T-helper 2 cell treated with Interferon-gamma antibody and Interleukin-4, amounts not matched to agents 5 μg/mL and 100 μg/mL, for 36 hours (primary cell): Measurements from ENCODE around the gene C15orf61.

Source experiments
- DNase-seq: peaks from one replicate; pipeline ENCODE4 v3.0.0; 2021; ENCODE audit warnings: low spot score
- H3K27ac Mint-ChIP-seq: one replicate; pipeline ENCODE4 v1.8.0; 2021; ENCODE audit warnings: mild to moderate bottlenecking, mixed read lengths
- H3K27me3 Mint-ChIP-seq: one replicate; pipeline ENCODE4 v1.8.0; 2021; ENCODE audit warnings: low read depth, mixed read lengths
- H3K36me3 Mint-ChIP-seq: one replicate; pipeline ENCODE4 v1.8.0; 2021; ENCODE audit warnings: low read depth, mixed read lengths
- H3K4me1 Mint-ChIP-seq: one replicate; pipeline ENCODE4 v1.8.0; 2021; ENCODE audit warnings: low read depth, mixed read lengths
- H3K4me3 Mint-ChIP-seq: one replicate; pipeline ENCODE4 v1.8.0; 2022; ENCODE audit warnings: mild to moderate bottlenecking, moderate library complexity, mixed read lengths
- H3K9me3 Mint-ChIP-seq: one replicate; pipeline ENCODE4 v1.8.0; 2021; ENCODE audit warnings: mixed read lengths

Gene C15orf61

GRCh38 chr15:67521029-67521782, at the start of gene C15orf61:
TSS of gene C15orf61 (plus strand) at chr15:67521131. CDS start at chr15:67521249, 118 bp downstream.
- no peaks in the 10 kb centered on the region for H3K27me3 Mint-ChIP-seq
- H3K27ac Mint-ChIP-seq, result peak within 1 kb of the TSS; percentile 97
- peak within 1 kb of the TSS; percentile 92 for H3K4me3 Mint-ChIP-seq
- no peaks in the 10 kb centered on the region for H3K36me3 Mint-ChIP-seq
- DNase-seq, result peak; percentile 87
- H3K4me1 Mint-ChIP-seq, result peaks cover 19% of the 10 kb centered on the region
- no peaks in the 10 kb centered on the region for H3K9me3 Mint-ChIP-seq

GRCh38 chr15:67472957-67473356, 48.0 kb upstream of the C15orf61 start:
- H3K4me3 Mint-ChIP-seq, result no peak overlapping the region
- no peak overlapping the region for H3K27ac Mint-ChIP-seq
- H3K36me3 Mint-ChIP-seq, result no peaks in the 10 kb centered on the region
- DNase-seq, result no peak
- peaks cover 3% of the 10 kb centered on the region for H3K4me1 Mint-ChIP-seq
- H3K27me3 Mint-ChIP-seq, result peaks cover 5% of the 10 kb centered on the region
- H3K9me3 Mint-ChIP-seq, result no peaks in the 10 kb centered on the region

GRCh38 chr15:67474405-67475110, 46.4 kb upstream of the C15orf61 start:
- Mint-ChIP-seq H3K4me1 (peaks cover 3% of the 10 kb centered on the region), H3K36me3 (no peaks in the 10 kb centered on the region), H3K27ac (no peak overlapping the region), H3K4me3 (no peak overlapping the region), H3K9me3 (no peaks in the 10 kb centered on the region), H3K27me3 (peaks cover 4% of the 10 kb centered on the region)
- DNase-seq, result no peak

- no peak overlapping the region for H3K27ac Mint-ChIP-seq
- H3K27me3 Mint-ChIP-seq, result peaks cover 17% of the 10 kb centered on the region
- DNase-seq, result no peak
- no peaks in the 10 kb centered on the region for H3K36me3 Mint-ChIP-seq
- H3K9me3 Mint-ChIP-seq, result no peaks in the 10 kb centered on the region
- no peak overlapping the region for H3K4me3 Mint-ChIP-seq
- H3K4me1 Mint-ChIP-seq, result no peaks in the 10 kb centered on the region
Measured at GRCh38 chr15:67479781-67480505, 41.0 kb upstream of the C15orf61 start.

GRCh38 chr15:67480741-67481140, 40.2 kb upstream of the C15orf61 start:
- Mint-ChIP-seq H3K27me3 (peaks cover 17% of the 10 kb centered on the region), H3K27ac (no peak overlapping the region), H3K4me3 (no peak overlapping the region), H3K36me3 (no peaks in the 10 kb centered on the region), H3K9me3 (no peaks in the 10 kb centered on the region), H3K4me1 (no peaks in the 10 kb centered on the region)
- no peak for DNase-seq

GRCh38 chr15:67481680-67482079, 39.3 kb upstream of the C15orf61 start:
- no peaks in the 10 kb centered on the region for H3K36me3 Mint-ChIP-seq
- H3K27ac Mint-ChIP-seq, result no peak overlapping the region
- no peak overlapping the region for H3K4me3 Mint-ChIP-seq
- DNase-seq, result no peak
- peaks cover 17% of the 10 kb centered on the region for H3K27me3 Mint-ChIP-seq
- no peaks in the 10 kb centered on the region for H3K9me3 Mint-ChIP-seq
- H3K4me1 Mint-ChIP-seq, result no peaks in the 10 kb centered on the region

GRCh38 chr15:67495585-67495984, 25.3 kb upstream of the C15orf61 start:
- Mint-ChIP-seq H3K9me3 (no peaks in the 10 kb centered on the region), H3K4me3 (no peak overlapping the region), H3K36me3 (no peaks in the 10 kb centered on the region), H3K27me3 (peaks cover 5% of the 10 kb centered on the region), H3K27ac (no peak overlapping the region), H3K4me1 (no peaks in the 10 kb centered on the region)
- no peak for DNase-seq

GRCh38 chr15:67501177-67501835, 19.6 kb upstream of the C15orf61 start:
- Mint-ChIP-seq H3K4me1 (peaks cover 2% of the 10 kb centered on the region), H3K36me3 (no peaks in the 10 kb centered on the region), H3K4me3 (no peak overlapping the region), H3K27me3 (peaks cover 3% of the 10 kb centered on the region), H3K27ac (no peak overlapping the region), H3K9me3 (no peaks in the 10 kb centered on the region)
- DNase-seq, result no peak

GRCh38 chr15:67501836-67502461, 19.0 kb upstream of the C15orf61 start:
- Mint-ChIP-seq H3K4me1 (peaks cover 2% of the 10 kb centered on the region), H3K9me3 (no peaks in the 10 kb centered on the region)

GRCh38 chr15:67504056-67504455, 16.9 kb upstream of the C15orf61 start:
- H3K36me3 Mint-ChIP-seq, result no peaks in the 10 kb centered on the region
- H3K27me3 Mint-ChIP-seq, result peaks cover 3% of the 10 kb centered on the region
- no peaks in the 10 kb centered on the region for H3K9me3 Mint-ChIP-seq
- DNase-seq, result no peak
- H3K27ac Mint-ChIP-seq, result no peak overlapping the region
- peaks cover 2% of the 10 kb centered on the region for H3K4me1 Mint-ChIP-seq
- H3K4me3 Mint-ChIP-seq, result no peak overlapping the region

More at GRCh38 chr15:67501836-67502461, 19.0 kb upstream of the C15orf61 start:
- no peak for DNase-seq
- Mint-ChIP-seq H3K27me3 (peaks cover 3% of the 10 kb centered on the region), H3K4me3 (no peak overlapping the region), H3K36me3 (no peaks in the 10 kb centered on the region), H3K27ac (no peak overlapping the region)

- H3K27me3 Mint-ChIP-seq, result peaks cover under 1% of the 10 kb centered on the region
- H3K4me1 Mint-ChIP-seq, result peaks cover 2% of the 10 kb centered on the region
- DNase-seq, result no peak
- no peak overlapping the region for H3K27ac Mint-ChIP-seq
- H3K4me3 Mint-ChIP-seq, result no peak overlapping the region
- H3K36me3 Mint-ChIP-seq, result no peaks in the 10 kb centered on the region
- no peaks in the 10 kb centered on the region for H3K9me3 Mint-ChIP-seq
Measured at GRCh38 chr15:67504796-67505195, 16.1 kb upstream of the C15orf61 start.

GRCh38 chr15:67505675-67506572, 15.0 kb upstream of the C15orf61 start:
- no peak overlapping the region for H3K27ac Mint-ChIP-seq

More at GRCh38 chr15:67505675-67506572, 15.0 kb upstream of the C15orf61 start:
- H3K4me1 Mint-ChIP-seq, result peaks cover 2% of the 10 kb centered on the region
- H3K36me3 Mint-ChIP-seq, result no peaks in the 10 kb centered on the region
- H3K27me3 Mint-ChIP-seq, result no peaks in the 10 kb centered on the region
- no peak overlapping the region for H3K4me3 Mint-ChIP-seq
- DNase-seq, result no peak
- no peaks in the 10 kb centered on the region for H3K9me3 Mint-ChIP-seq
